ENCODE results near the gene SHC3.

SHC3 gene

DNA sequence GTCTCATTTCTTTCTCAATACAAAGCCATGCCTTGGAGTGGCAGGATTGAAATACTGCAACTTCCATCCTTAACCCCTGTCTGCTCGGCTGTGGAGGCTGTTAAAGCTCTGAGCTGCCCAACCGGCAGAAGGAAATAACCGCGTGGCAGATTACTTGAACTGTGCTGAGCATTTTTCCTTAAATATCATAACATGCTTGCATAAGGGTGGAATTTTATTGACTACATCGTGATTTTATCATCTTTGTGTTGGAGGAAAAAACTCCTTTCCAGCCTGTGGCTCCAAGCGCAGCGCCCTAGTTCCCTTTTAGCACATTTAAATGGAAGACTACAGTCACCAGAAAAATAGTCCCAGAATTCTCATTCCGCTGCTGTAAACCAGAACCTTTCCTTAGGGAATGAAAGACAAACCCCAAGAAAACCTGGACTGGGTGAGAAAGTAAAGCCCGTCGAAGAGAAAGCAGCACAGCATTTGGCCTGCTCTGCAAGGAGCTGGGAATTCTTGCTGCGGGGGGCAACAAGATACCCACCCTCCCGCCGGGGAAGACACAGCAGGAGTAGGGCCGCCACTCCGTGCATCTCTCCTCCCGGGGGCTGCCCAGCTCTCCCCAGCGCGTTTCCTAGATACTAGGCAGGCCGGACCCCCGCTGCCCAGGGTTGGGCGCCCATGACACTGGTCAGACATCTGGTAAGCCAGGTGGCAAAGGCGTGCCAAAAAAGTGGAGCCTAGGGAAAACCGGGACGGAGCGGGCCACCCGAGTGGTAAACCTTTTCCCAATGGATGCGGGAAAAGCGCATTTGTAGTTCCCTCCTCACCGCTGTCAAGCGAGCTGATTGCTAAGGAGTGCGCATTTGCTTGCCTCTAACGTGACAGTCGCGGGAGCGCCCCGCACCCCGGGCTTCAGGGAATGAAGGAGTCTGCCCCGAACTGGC, 1.3 kb downstream of the SHC3 start:
- DNase-seq (ENCODE audit: low spot score) = no peak
- Histone ChIP-seq H3K27ac (no peak overlapping the region), H3K4me3 (peak overlapping the region; percentile 75)
- TF ChIP-seq, protein P1, sequence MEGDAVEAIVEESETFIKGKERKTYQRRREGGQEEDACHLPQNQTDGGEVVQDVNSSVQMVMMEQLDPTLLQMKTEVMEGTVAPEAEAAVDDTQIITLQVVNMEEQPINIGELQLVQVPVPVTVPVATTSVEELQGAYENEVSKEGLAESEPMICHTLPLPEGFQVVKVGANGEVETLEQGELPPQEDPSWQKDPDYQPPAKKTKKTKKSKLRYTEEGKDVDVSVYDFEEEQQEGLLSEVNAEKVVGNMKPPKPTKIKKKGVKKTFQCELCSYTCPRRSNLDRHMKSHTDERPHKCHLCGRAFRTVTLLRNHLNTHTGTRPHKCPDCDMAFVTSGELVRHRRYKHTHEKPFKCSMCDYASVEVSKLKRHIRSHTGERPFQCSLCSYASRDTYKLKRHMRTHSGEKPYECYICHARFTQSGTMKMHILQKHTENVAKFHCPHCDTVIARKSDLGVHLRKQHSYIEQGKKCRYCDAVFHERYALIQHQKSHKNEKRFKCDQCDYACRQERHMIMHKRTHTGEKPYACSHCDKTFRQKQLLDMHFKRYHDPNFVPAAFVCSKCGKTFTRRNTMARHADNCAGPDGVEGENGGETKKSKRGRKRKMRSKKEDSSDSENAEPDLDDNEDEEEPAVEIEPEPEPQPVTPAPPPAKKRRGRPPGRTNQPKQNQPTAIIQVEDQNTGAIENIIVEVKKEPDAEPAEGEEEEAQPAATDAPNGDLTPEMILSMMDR (IDR thresholded peaks at IDR 0.05) = no peak

DNA sequence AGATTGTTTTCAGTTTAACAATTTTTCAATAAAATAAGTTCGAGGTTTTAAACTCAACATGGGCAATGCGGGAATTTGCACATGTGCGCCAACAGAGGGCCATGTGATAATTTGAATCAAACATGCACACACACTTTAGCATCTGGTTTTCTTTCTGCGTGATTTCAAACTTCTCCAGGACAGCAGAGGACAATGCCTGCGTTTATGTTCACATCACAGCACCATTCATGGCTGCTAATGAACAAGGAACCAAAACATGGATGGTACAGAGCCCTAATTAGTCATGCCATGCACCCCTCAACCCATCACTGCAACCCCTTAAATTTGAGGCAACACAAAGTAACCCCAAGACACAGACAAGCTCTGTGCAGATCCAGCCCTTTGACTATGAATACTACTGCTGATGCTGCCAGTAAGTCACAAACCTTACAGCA, 2.8 kb downstream of the SHC3 start:
- DNase-seq (ENCODE audit: low spot score) = no peak
- Histone ChIP-seq H3K27ac (no peak overlapping the region), H3K4me3 (no peak overlapping the region)
- TF ChIP-seq, protein P1 (IDR thresholded peaks at IDR 0.05) = no peak

DNA sequence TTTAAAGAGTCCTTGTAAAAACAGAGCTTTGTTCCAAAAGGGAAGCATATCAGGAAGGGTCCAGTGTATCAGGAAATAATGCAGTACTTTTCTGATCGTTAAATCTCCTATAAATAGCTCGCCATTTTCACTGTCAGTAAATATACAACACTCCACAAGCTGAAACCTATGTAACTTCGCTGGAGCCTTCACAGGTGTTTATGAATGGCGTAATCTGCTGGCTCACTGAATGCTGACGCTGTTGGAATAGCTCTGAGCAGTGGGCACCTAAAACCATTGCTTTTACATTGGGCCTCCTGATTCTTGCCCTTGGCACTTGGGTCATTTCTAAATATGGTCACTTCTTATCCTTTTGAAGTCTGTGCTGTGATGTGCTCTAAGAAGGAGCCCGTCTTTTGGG, 4.3 kb downstream of the SHC3 start:
- Histone ChIP-seq H3K4me3 (no peak overlapping the region), H3K27ac (no peak overlapping the region)
- no peak for DNase-seq (ENCODE audit: low spot score)
- TF ChIP-seq, protein P1 (IDR thresholded peaks at IDR 0.05) = no peak

DNA sequence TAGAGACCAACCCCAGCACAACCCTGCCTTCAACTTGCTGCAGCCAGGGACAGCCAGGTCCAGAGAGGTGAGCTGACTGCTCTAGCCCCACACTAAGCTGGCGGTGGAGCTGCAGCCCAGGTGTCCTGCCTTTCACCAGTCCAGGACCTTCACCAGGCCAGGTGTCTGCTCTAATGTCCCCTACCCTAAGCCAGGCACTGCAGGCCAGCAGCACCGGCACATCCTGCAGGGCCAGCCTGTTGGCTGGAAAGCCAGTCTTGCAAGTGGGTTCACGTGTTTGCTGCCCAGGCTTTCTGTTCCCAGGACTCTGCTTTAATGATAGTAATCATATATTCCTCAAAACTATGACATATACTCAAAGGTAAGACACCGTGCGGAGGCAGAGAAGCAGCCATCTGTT, 5.5 kb downstream of the SHC3 start:
- Histone ChIP-seq H3K27ac (no peak overlapping the region), H3K4me3 (no peak overlapping the region)
- TF ChIP-seq, protein P1 (IDR thresholded peaks at IDR 0.05) = no peak
- no peak for DNase-seq (ENCODE audit: low spot score)

DNA sequence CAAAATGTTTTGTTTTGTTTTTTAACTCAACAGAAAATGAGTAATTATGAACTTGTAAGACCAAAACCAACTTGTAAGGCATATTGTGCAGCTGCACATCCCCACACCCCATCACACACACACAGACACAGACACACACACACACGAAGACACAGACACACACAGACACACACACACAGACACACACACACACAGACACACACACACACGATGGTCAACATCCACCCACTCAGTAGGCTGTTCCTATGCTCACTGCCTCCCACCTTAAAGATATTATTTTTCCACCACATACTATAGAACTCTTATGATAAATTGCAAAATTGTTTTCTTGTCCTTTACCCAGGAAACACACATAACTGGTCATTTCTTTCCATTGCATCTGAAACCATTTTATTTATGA, 6.2 kb downstream of the SHC3 start:
- TF ChIP-seq, protein P1 (IDR thresholded peaks at IDR 0.05) = no peak
- no peak for DNase-seq (ENCODE audit: low spot score)
- H3K4me3 ChIP-seq = no peak overlapping the region
- no peak overlapping the region for H3K27ac ChIP-seq

DNA sequence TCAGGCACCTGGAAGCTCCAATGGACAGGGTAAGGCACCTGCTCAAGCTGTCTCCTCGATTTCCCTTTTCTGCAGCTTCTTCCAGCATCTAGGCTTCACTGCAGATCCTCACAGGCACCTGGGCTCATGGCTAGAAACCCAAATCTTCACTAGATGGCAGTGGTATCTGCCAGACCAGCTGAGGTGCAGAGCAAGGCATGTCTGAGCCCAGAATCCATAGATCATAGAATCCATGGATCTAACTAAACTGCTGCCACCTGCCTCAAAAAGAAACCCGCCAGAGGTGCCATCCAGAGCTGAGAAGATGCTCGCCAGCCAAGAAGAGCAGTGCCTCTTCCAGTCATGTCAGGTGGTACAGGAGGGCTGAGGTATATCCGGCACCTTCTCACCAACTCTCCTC, 6.9 kb downstream of the SHC3 start:
- no peak for DNase-seq (ENCODE audit: low spot score)
- Histone ChIP-seq H3K27ac (no peak overlapping the region), H3K4me3 (no peak overlapping the region)
- TF ChIP-seq, protein P1 (IDR thresholded peaks at IDR 0.05) = no peak

DNA sequence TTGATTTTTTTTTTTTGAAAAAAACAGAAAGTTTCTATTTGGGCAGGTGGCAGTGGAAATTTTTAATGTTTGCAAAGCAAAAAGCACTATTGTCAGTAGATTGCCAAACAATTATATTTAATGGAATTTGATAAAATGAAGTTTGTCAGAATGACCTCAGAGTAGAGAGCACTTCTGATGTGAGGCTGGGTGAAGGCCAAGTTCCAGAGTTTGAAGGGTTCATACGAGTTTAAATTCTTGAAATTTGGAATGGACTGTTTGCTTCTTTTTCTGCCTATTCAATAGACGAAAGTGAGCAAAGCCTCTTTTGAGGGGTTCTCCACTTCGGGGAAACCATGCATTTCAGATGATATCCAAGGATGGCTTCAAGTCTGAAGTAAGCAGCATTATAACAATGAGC, 7.4 kb downstream of the SHC3 start:
- TF ChIP-seq, protein P1 (IDR thresholded peaks at IDR 0.05) = no peak
- no peak overlapping the region for H3K27ac ChIP-seq
- H3K4me3 ChIP-seq = no peak overlapping the region
- no peak for DNase-seq (ENCODE audit: low spot score)
